Kasumi-1 (cell line): ENCODE measurements around the gene CYP26B1.

Source experiments
- DNase-seq, 2 experiments: peaks; one replicate each; lab custom pipeline; 2025; lab: John Stamatoyannopoulos, UW

Gene CYP26B1

DNA sequence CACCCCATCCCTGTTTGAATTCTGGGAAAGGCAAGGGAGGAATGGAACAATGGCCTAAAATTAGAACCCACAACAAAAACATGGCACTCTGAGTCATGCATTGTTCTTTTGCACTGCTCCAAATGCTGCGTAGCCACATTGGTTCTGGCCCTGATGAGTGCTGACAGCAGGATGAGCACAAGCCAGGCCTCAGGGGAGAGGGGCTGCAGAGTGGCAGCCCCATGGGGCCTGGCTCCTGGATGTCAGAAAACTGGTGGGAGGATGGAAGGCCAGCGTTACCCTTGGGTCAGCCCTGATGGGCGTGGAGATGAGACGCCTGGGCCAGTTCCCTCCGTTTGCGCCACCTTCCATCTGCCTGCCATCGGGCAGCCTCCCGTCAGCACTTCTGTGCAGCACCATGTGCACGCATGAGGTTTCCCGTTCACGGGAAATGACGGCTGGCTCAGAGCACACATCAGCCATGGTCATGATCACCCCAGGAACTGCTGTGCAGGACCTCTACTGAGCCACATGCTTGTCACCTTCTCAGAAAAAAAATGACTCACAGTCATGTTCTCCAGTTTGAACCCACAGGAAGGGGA lies 65.6 kb downstream of the CYP26B1 start:
- DNase-seq: no peak

DNA sequence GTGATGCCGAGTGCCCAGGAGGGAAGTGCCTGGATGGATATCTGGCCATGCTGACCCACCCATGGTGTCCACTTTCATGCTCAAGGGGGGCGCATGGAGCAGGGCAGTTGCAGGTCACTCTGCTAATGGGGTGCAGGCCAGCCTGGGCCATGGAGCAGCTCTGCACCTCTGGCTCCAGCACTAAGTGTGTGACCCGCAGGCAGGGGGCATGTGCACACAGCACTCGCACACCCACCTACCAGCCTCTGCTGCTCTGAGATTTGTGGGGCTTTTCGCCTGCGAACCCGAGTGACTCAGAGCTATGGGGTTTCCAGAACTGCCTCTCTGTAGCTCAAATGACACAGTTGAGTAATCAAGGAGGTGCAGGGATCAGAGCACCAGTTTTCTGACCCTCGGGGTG lies 66.2 kb downstream of the CYP26B1 start:
- no peak for DNase-seq

DNA sequence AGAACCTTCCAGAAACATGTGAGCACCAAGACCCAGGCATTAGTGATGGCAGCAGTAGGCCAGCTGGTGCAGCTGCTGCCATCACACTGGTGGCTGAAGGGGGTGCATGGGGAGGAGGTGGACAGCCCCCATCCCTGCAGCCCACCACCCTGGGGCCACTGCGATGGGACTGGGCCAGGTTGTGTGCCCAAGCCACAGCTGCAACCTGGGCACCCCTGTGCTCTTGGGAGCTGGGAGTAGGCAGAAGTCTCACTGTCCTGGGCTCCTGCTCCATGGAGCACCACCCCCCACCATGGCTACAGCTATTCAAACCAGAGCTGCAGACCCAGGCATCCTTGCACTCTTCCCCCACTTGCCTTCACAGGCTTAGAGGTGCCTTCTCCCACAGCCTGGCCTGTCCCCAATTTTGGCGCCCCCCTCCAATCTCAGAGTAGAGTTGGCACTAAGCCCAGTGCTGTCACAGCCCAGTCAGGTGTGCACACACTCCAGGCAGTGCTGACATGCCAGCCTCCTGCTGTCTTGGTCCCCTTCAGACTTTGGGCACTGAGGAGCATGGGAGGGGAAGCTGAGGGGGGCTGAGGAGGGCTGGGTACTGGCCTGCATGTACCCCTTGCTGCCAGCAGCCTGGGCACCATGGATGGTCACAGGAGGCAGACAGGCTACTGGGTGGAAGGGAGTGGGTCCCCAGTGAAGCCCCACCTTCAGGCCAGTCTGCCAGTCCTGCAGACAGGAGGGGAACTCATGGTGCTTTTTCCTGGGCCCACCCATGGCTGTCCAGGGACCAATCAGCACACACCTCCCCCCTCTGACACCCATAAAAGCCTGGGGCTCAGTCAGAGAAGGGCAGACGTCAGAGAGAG lies 67.1 kb downstream of the CYP26B1 start:
- no peak for DNase-seq
